IPS-NIHi7 (cell line): ENCODE measurements around the gene SOS1.
"Not testable (repeated sequence)": the region's sequence is repeated elsewhere in the genome, so short reads cannot be mapped to it uniquely, and the experiment has no call there.

ENCODE experiments used
- DNase-seq: peaks from one replicate; pipeline ENCODE4 v3.0.0; 2012; ENCODE audit warnings: mixed read lengths; ENCODE audit errors: extremely low spot score

The SOS1 gene

GRCh38 chr2:39099870-39100728 is 20.8 kb downstream of the SOS1 start:
- DNase-seq = no peak

- no peak for DNase-seq
Measured at GRCh38 chr2:39099310-39099869, 21.5 kb downstream of the SOS1 start.

DNA sequence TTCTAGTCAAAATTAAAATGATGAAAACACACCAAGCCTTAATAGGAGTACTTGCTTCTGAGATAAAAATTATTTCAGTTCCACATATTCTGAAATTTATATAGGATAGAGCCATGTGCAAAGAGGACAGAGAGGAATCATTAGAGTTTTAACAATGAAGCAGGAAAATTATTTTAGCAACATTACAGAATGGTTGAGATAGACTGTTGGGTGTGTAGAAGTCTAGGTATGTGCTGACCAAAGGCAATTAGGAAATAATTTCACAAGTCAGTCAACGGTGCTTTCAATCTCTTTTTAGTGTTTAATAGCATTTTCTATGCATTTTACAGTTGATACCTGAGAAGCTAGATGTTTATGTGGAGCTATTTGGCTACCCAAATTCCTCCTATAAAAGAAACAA is 25.2 kb downstream of the SOS1 start:
- DNase-seq = no peak

DNA sequence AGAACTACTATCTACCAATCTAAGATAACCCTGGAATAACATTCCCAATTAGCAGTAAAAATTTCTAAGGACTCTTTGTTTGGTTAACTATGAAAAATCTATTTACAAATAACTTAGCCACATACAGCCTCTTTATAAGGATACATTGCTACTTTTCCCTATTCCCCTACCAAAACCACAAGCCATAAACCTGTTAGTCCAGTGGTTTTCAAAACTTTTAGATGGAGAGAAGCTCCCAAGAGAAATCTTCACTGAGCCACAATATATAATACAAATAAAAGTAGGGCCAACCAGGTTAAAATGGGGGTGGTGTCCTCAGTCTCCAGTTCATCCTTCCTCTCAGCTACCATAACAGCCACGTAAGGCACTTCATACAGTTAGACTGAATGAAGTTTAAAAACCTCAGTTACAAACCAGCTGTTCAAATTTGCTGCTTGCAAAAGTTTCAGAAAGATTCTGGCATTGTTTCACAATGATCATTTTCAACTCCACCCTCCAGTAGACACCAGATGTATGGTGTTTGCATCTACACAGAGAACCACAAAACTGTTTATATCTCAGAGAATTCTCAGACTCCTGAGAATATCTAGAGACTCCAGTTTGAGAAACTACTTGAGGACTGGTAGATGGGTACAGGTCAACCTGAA is 26.0 kb downstream of the SOS1 start:
- no peak for DNase-seq

DNA sequence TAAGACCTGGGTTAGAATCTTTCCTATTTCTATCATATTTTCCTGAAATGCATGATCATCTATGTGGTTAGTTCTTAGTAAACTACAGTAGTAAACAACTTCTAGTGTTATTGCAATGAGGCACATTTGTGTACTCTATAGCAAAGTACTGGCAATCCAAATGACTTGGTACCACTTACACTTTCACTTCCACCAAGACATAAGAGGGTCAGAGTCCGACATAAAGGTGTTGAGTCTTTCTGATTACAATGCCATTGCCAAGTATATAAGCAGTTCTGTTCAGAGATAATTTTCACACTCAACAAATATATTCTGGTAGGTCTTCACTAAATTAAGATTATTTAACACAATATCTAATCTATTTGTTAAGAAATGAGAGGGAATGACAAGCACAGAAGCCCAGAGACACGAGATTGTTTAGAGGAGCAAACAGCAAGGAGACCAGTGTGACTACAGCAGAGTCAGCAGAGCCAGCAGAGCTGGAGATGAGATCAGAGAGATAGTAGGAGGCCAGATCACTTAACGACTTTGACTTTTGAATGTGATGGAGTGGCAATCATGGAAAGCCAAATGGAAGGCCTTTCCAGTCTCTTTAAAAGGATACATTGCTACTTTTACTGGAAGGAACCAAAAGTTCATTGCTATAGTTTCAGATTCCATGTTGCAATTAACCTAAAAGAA is 27.5 kb downstream of the SOS1 start:
- peak; percentile 16 for DNase-seq

DNA sequence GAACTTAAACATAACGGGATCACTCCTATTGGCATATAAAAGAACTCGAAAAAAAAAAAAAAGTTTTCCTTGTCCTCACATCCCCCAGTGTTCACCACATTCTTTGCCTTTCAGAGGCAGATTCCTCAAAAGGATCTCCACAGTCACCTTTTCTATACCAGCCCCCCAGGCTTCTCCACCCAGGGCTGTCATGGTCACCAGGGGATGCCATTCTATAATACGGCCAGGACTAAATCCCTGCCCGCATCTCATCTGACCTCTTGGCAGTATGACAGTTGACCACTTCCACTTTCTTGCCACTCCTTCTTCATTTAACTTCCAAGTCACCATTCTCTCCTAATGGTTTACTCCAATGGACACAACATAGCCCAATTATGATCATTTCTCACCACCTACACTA is 29.3 kb downstream of the SOS1 start:
- no peak for DNase-seq

- no peak for DNase-seq
Measured at GRCh38 chr2:39091063-39091462, 29.8 kb downstream of the SOS1 start.

DNA sequence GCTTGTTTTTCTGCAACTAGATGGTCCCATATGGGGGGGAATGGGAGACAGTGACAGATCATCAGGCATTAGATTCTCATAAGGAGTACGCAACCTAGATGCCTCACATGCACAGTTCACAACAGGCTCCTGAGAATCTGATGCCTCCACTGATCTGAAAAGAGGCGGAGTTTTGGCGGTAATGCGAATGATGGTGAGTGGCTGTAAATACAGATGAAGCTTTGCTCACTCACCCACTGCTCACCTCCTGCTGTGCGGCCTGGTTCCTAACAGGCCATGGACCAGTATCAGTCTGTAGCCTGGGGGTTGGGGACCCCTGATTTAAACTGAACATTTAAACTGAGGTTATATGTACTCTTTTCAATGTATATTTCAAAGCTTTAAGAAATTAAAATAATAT is 40.7 kb downstream of the SOS1 start:
- DNase-seq = no peak

- no peak for DNase-seq
Measured at GRCh38 chr2:39069890-39070465, 50.9 kb downstream of the SOS1 start.

DNA sequence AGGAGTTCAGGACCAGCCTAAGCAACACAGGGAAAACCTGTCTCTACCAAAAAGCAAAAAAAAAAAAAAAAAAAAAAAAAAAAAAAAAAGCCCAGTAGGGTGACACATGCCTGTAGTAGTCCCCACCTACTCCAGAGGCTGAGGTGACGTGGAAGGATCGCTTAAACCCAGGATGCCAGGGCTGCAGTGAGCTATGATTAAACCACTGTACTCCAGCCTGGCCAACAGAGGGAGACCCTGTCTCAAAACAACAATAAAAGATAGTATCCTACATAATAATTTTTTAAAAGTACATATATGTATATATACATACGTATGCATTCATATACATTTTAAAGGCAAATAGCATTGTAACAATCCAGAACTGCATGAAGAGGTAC is 51.7 kb downstream of the SOS1 start:
- no peak for DNase-seq

DNA sequence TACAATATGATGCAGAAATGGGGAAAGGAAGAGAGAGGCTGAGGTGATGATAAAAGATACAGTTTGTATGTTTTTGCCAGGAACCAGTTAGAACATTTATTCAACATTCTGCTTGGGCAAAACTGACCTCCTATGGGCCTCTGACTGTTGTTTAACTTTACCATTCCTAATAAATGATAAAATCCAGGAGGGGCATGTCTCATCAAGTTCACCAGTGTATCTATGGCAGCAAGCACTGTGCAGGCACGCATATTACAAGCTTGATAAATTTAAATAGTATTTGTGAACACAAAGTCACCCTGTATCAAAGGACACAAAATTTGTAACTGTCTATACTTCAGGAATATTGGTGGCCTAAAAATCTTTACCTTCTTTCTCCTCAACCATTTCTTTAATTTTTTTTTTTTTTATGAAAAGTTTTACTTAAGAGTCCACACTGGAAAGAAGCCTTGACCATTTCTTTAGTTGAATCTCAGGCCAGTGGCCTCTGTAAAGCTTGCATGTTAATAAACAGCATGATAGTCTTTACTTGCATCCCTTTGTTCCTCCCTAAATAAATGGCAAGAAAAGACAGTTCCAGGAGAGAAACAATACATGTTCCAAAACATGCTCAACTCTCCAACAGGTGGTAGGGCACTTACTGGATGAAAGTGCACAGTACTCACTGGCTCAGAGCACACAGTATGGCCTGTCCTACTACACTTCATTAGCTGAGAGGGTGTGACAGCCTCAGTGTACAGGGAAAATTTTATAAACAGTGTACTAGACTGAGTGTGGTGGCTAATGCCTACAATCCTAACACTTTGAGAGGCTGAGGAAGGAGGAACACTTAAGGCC is 52.3 kb downstream of the SOS1 start:
- DNase-seq = no peak

- DNase-seq = no peak
Measured at GRCh38 chr2:39065616-39066015, 55.2 kb downstream of the SOS1 start.

DNA sequence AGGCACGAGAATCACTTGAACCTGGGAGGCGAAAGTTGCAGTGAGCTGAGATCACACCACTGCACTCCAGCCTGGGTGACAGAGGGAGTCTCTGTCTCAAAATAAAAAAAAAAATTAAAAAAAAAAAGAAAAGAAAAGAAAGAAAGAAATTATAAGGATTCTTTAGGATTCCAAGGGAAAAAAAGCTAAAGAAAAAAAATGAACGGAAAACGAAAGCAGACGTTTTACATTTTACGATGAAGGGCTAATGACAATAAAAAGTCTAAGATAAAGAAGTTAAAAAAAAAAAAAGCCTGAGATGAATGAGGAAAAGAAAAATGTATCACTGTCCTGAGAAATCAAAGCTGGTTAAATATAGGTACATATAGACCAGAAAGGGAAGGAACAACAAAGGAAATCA is 58.5 kb downstream of the SOS1 start:
- no peak for DNase-seq

GRCh38 chr2:39061280-39061679 is 59.6 kb downstream of the SOS1 start:
- DNase-seq = no peak

GRCh38 chr2:39059366-39059952 is 61.4 kb downstream of the SOS1 start:
- DNase-seq = peak; percentile 11

GRCh38 chr2:39058101-39058500 is 62.8 kb downstream of the SOS1 start:
- no peak for DNase-seq

DNA sequence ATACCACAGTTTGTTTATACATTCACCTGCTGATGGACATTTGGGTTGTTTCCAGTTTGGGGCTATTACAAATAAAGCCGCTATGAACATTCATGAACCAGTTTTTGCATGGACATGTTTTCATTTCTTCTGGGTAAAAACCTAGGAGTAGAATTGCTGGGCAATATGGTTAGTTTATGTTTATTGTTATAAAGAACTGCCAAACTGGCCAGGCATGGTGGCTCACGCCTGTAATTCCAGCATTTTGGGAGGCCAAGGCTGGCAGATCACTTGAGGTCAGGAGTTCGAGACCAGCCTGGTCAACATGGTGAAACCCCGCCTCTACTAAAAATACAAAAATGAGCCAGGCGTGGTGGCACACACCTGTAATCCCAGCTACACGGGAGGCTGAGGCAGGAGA is 68.2 kb downstream of the SOS1 start:
- DNase-seq = not testable (repeated sequence)

DNA sequence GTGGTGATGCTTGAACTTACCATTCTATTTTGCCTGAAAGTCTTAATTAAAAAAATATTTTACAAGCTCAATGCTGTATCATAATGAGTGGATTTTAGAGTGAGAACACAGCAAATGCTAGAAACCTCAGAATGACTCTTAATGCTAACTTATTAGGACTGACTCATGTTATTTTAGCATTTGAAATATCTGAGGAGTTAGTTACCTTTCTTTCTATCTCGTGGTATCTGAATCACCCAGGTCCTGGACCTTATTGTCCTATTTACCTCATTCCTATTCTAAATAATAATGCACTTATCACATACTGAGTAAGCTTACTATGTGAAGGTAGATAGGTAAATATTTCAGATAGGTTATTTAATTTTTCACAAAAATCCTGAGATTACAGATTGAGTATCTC is 70.7 kb downstream of the SOS1 start:
- DNase-seq = no peak

- no peak for DNase-seq
Measured at GRCh38 chr2:39039072-39039471, 81.8 kb downstream of the SOS1 start.

GRCh38 chr2:39033980-39034379 is 86.9 kb downstream of the SOS1 start:
- DNase-seq = no peak

DNA sequence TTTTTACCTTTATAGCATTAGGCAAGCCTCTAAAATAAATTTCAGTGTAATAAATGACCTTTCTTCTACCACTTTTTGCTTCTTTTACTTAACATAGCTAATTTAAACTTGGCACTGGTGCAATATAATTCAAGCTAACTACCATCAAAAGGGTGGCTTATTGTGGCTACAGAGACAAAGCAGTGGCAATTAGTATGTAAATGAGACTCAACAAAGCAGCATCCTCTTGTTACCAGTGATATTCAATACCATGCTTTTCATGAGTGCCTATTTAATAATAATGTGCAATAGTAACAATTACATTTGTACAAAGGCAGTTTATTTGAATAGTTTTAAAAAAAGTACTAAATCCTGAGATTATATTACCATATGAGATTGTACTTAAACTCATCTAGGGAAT is 93.4 kb downstream of the SOS1 start:
- peak; percentile 11 for DNase-seq
